ENCODE data around the gene PTPRN2. TPM values are rescaled to one million over a fixed set of nuclear protein-coding genes. Genes with fewer than 3 reads are reported as not detected.

PTPRN2 gene
- total RNA-seq, 1 donor from 2014 or later: 32.2 TPM

DNA sequence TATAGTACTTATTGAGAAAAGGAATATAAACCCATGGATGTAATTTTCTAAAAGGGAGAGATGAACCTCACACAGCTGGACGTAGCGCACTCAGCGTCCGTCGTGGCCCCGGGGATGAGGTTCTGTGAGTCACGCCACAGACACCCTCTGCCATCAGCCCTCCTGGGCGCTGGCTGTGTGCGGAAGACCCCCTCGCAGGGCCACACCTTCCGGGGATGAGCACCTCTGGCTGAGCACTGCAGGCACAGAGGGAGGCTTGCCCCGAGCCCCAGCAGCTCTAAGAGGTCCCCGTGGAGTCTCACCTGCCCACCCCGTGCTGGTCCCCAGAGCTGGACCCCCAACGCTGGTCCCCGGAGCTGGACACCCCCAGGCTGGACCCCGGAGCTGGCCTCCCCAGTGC is 215.8 kb downstream of the PTPRN2 start:
- TF ChIP-seq, protein P1, sequence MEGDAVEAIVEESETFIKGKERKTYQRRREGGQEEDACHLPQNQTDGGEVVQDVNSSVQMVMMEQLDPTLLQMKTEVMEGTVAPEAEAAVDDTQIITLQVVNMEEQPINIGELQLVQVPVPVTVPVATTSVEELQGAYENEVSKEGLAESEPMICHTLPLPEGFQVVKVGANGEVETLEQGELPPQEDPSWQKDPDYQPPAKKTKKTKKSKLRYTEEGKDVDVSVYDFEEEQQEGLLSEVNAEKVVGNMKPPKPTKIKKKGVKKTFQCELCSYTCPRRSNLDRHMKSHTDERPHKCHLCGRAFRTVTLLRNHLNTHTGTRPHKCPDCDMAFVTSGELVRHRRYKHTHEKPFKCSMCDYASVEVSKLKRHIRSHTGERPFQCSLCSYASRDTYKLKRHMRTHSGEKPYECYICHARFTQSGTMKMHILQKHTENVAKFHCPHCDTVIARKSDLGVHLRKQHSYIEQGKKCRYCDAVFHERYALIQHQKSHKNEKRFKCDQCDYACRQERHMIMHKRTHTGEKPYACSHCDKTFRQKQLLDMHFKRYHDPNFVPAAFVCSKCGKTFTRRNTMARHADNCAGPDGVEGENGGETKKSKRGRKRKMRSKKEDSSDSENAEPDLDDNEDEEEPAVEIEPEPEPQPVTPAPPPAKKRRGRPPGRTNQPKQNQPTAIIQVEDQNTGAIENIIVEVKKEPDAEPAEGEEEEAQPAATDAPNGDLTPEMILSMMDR (conservative IDR thresholded peaks at IDR 0.05): no peak
- Mint-ChIP-seq H3K4me1 (peaks cover 13% of the 10 kb centered on the region), H3K36me3 (ENCODE audit: low read depth) (no peaks in the 10 kb centered on the region), H3K27ac (ENCODE audit: unreplicated experiment) (no peak overlapping the region), H3K9me3 (no peaks in the 10 kb centered on the region), H3K4me3 (no peak overlapping the region), H3K27me3 (ENCODE audit: low read depth) (no peaks in the 10 kb centered on the region)
- no peak for DNase-seq (ENCODE audit: low read depth, low spot score)

DNA sequence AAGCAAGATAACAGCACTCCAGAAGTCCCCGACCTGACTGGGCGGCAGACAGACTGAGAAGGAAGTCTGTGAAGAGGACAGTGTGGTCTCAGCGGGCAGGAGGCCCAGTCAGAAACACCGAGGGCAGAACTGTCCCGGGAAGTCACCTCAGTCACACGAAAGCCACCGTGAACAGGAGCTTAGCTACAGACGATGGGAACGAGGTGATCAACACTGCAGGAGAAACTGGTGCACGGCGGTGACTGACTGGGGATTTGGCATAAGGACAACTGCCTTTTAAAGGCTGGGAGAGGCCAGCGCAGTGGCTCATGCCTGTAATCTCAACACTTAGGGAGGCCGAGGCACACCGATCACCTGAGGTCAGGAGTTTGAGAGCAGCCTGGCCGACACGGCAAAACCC is 217.8 kb downstream of the PTPRN2 start:
- Mint-ChIP-seq H3K27me3 (ENCODE audit: low read depth) (peaks cover 4% of the 10 kb centered on the region), H3K27ac (ENCODE audit: unreplicated experiment) (no peak overlapping the region), H3K4me1 (peaks cover 20% of the 10 kb centered on the region), H3K36me3 (ENCODE audit: low read depth) (no peaks in the 10 kb centered on the region), H3K9me3 (no peaks in the 10 kb centered on the region), H3K4me3 (no peak overlapping the region)
- DNase-seq (ENCODE audit: low read depth, low spot score): no peak
- TF ChIP-seq, protein P1 (conservative IDR thresholded peaks at IDR 0.05): no peak

DNA sequence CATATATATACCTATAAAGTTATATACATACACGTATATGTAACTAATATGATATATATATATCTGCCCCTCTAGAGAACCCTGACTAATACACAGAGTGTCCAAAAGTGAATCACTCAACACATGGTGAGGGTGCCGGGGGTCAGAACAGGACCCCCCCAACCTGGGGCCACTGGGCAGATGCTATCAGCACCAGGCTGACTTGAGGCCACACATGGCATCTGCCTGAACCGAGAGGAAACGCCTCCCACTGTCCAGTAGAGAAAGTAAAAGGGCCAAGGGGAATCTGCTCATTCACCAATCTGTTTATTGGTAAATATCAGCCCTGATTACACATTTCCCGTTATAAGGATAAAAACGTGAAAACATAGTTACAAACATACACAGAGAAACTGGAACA is 218.3 kb downstream of the PTPRN2 start:
- H3K36me3 Mint-ChIP-seq (ENCODE audit: low read depth): no peaks in the 10 kb centered on the region
- H3K4me3 Mint-ChIP-seq: no peak overlapping the region
- TF ChIP-seq, protein P1 (conservative IDR thresholded peaks at IDR 0.05): no peak
- peaks cover 17% of the 10 kb centered on the region for H3K4me1 Mint-ChIP-seq
- no peak overlapping the region for H3K27ac Mint-ChIP-seq (ENCODE audit: unreplicated experiment)
- H3K27me3 Mint-ChIP-seq (ENCODE audit: low read depth): peaks cover 10% of the 10 kb centered on the region
- H3K9me3 Mint-ChIP-seq: no peaks in the 10 kb centered on the region
- no peak for DNase-seq (ENCODE audit: low read depth, low spot score)

DNA sequence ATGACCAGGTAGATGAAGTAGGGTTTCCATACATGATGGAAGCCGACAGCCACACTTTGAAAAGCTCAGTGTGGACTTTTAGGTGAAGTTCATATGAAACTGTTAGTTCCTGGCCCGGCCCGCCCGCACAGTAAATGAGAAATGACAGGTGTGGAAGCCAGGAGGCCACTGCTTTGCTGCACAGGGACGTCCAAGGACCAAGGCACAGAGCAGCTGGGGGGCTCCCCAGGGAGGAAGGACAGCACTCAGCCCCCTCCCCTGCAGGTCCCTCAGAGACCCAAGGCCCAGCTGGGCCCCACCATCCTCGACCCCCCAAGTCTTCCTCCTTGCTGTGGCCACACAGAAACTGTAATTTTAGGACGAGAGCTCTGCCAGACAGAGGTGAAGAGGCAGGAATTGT is 219.2 kb downstream of the PTPRN2 start:
- TF ChIP-seq, protein P1 (conservative IDR thresholded peaks at IDR 0.05): no peak
- H3K4me1 Mint-ChIP-seq: peaks cover 9% of the 10 kb centered on the region
- H3K4me3 Mint-ChIP-seq: no peak overlapping the region
- no peaks in the 10 kb centered on the region for H3K36me3 Mint-ChIP-seq (ENCODE audit: low read depth)
- no peak overlapping the region for H3K27ac Mint-ChIP-seq (ENCODE audit: unreplicated experiment)
- peaks cover 16% of the 10 kb centered on the region for H3K27me3 Mint-ChIP-seq (ENCODE audit: low read depth)
- no peaks in the 10 kb centered on the region for H3K9me3 Mint-ChIP-seq
- no peak for DNase-seq (ENCODE audit: low read depth, low spot score)

DNA sequence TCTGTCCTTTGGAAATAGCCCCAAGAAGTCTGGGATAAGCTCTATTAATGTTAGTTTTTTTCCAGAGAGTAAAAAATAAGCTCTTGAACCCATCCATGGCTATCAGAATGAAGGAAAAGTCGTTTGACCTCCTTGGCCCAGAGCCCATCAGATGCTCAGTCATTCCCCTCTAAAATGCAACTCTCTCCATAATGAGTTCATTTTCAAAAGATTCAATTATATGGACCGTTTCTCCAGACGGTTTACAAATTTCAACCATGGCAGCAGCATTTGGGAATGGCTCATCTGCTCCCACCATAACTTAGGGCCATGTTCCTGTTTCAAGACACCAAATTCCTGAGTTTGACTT is 220.0 kb downstream of the PTPRN2 start:
- Mint-ChIP-seq H3K4me3 (no peak overlapping the region), H3K27me3 (ENCODE audit: low read depth) (peaks cover 23% of the 10 kb centered on the region), H3K4me1 (peaks cover 7% of the 10 kb centered on the region), H3K36me3 (ENCODE audit: low read depth) (no peaks in the 10 kb centered on the region), H3K9me3 (no peaks in the 10 kb centered on the region), H3K27ac (ENCODE audit: unreplicated experiment) (no peak overlapping the region)
- TF ChIP-seq, protein P1 (conservative IDR thresholded peaks at IDR 0.05): no peak
- DNase-seq (ENCODE audit: low read depth, low spot score): no peak
